ENCODE data around the gene GTF2H4. TPM values are rescaled to one million over a fixed set of nuclear protein-coding genes. Genes with fewer than 3 reads are reported as not detected.
"Not testable (repeated sequence)": the region's sequence is repeated elsewhere in the genome, so short reads cannot be mapped to it uniquely, and the experiment has no call there.

GTF2H4 gene
- total and polyA plus RNA-seq, 2 donors (not counting 1 experiment from before 2014, with no cell fraction given): 12.2 to 15.3 TPM

GRCh38 chr6:30862156-30862875 lies 45.7 kb upstream of the GTF2H4 start:
- Histone ChIP-seq H4K20me1 (ENCODE audit: control insufficient read depth, extremely low read depth, insufficient read depth, low read length) (no peaks in the 10 kb centered on the region), H3K4me2 (ENCODE audit: extremely low read depth, insufficient read depth, low read length) (no peak overlapping the region), H3K4me3 (replicated peaks in 1 of 4; ENCODE audit: control extremely low read depth in 1 of 4, insufficient read depth in 1 of 4, low read depth in 3 of 4, low read length in 4 of 4) (no peak overlapping the region), H3K4me1 (ENCODE audit: control insufficient read depth, extremely low read depth, insufficient read depth, low read length) (no peaks in the 10 kb centered on the region), H3K79me2 (ENCODE audit: control insufficient read depth, insufficient read depth, low read length) (no peaks in the 10 kb centered on the region), H3K36me3 (ENCODE audit: control insufficient read depth, insufficient read depth, low read length) (no peaks in the 10 kb centered on the region), H3K27me3 (ENCODE audit: control insufficient read depth, insufficient read depth, low read length) (peaks cover 7% of the 10 kb centered on the region), H2AFZ (ENCODE audit: low read length) (no peak overlapping the region), H3K27ac (ENCODE audit: insufficient read depth, low read length) (no peak overlapping the region), H3K9ac (ENCODE audit: insufficient read depth, low read length) (no peak overlapping the region), H3K9me3 (ENCODE audit: control insufficient read depth, insufficient read depth, low read depth, low read length) (no peaks in the 10 kb centered on the region)
- peak in 1 of 2 donors; percentile 42 for DNase-seq (ENCODE audit: low read depth in 2 of 2)
- TF ChIP-seq EZH2 (IDR thresholded peaks at IDR 0.05; ENCODE audit: low read length, missing control alignments): no peak
- TF ChIP-seq, protein P1, sequence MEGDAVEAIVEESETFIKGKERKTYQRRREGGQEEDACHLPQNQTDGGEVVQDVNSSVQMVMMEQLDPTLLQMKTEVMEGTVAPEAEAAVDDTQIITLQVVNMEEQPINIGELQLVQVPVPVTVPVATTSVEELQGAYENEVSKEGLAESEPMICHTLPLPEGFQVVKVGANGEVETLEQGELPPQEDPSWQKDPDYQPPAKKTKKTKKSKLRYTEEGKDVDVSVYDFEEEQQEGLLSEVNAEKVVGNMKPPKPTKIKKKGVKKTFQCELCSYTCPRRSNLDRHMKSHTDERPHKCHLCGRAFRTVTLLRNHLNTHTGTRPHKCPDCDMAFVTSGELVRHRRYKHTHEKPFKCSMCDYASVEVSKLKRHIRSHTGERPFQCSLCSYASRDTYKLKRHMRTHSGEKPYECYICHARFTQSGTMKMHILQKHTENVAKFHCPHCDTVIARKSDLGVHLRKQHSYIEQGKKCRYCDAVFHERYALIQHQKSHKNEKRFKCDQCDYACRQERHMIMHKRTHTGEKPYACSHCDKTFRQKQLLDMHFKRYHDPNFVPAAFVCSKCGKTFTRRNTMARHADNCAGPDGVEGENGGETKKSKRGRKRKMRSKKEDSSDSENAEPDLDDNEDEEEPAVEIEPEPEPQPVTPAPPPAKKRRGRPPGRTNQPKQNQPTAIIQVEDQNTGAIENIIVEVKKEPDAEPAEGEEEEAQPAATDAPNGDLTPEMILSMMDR (conservative IDR thresholded peaks at IDR 0.05 in 1 of 2, IDR thresholded peaks at IDR 0.05 in 1 of 2; ENCODE audit: low read depth in 1 of 2, low read length in 2 of 2): no peak

DNA sequence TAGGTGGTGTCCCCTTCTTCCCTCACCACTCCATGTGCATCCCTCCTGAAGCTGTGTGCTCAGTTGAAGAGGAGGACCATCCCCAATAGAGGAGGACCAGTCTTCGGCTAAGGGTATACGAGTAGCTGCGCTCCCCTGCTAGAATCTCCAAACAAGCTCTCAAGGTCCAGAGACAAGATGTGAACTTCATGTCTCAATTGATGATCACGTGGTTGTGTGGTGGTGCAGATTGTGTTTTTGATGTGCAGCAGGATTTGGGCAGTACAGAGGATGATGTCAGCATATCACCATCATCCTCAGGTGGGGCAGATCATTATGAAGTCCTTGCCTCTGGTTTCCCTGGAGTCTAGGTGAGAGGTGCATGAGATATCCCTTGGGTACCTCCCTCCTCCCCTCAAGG lies 43.7 kb upstream of the GTF2H4 start:
- H3K4me1 ChIP-seq (ENCODE audit: control insufficient read depth, extremely low read depth, insufficient read depth, low read length): no peaks in the 10 kb centered on the region
- no peak overlapping the region for H3K27ac ChIP-seq (ENCODE audit: insufficient read depth, low read length)
- no peak overlapping the region for H3K4me2 ChIP-seq (ENCODE audit: extremely low read depth, insufficient read depth, low read length)
- TF ChIP-seq, protein P1 (conservative IDR thresholded peaks at IDR 0.05 in 1 of 2, IDR thresholded peaks at IDR 0.05 in 1 of 2; ENCODE audit: low read depth in 1 of 2, low read length in 2 of 2): no peak
- no peak for TF ChIP-seq EZH2 (IDR thresholded peaks at IDR 0.05; ENCODE audit: low read length, missing control alignments)
- no peak overlapping the region for H2AFZ ChIP-seq (ENCODE audit: low read length)
- no peaks in the 10 kb centered on the region for H3K9me3 ChIP-seq (ENCODE audit: control insufficient read depth, insufficient read depth, low read depth, low read length)
- H3K9ac ChIP-seq (ENCODE audit: insufficient read depth, low read length): no peak overlapping the region
- no peaks in the 10 kb centered on the region for H3K79me2 ChIP-seq (ENCODE audit: control insufficient read depth, insufficient read depth, low read length)
- no peak overlapping the region for H3K4me3 ChIP-seq (replicated peaks in 1 of 4; ENCODE audit: control extremely low read depth in 1 of 4, insufficient read depth in 1 of 4, low read depth in 3 of 4, low read length in 4 of 4)
- no peaks in the 10 kb centered on the region for H3K36me3 ChIP-seq (ENCODE audit: control insufficient read depth, insufficient read depth, low read length)
- no peaks in the 10 kb centered on the region for H4K20me1 ChIP-seq (ENCODE audit: control insufficient read depth, extremely low read depth, insufficient read depth, low read length)
- DNase-seq (ENCODE audit: low read depth in 2 of 2): no peak
- H3K27me3 ChIP-seq (ENCODE audit: control insufficient read depth, insufficient read depth, low read length): peaks cover 7% of the 10 kb centered on the region

DNA sequence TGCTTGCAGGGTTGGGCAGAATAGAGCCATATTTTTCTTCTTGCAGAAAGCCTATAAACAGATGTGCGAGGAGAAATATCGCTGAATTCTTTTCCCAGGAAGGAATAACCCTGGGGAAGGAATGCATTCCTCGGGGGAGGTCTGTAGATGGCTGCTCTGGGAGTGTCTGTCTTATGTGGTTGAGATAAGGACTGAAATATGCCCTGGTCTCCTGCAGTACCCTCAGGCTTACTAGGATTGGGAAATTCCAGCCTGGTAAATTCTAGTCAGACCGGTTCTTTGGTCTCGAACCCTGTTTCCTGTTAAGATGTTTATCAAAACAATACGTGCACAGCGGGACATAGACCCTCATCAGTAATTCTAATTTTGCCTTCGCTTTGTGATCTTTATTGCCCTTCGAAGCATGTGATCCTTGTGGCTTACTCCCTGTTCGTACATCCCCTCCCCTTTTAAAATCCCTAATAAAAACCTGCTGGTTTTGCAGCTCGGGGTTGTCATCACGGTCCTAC lies 38.7 kb upstream of the GTF2H4 start:
- H3K4me3 ChIP-seq (replicated peaks in 1 of 4; ENCODE audit: control extremely low read depth in 1 of 4, insufficient read depth in 1 of 4, low read depth in 3 of 4, low read length in 4 of 4); H3K4me1 ChIP-seq (ENCODE audit: control insufficient read depth, extremely low read depth, insufficient read depth, low read length): not testable (repeated sequence)

More for the DNA sequence above, 38.7 kb upstream of the GTF2H4 start:
- not testable (repeated sequence) for H3K36me3 ChIP-seq (ENCODE audit: control insufficient read depth, insufficient read depth, low read length); H3K9ac ChIP-seq (ENCODE audit: insufficient read depth, low read length); H3K4me2 ChIP-seq (ENCODE audit: extremely low read depth, insufficient read depth, low read length); H3K27ac ChIP-seq (ENCODE audit: insufficient read depth, low read length); H2AFZ ChIP-seq (ENCODE audit: low read length); H4K20me1 ChIP-seq (ENCODE audit: control insufficient read depth, extremely low read depth, insufficient read depth, low read length); H3K9me3 ChIP-seq (ENCODE audit: control insufficient read depth, insufficient read depth, low read depth, low read length); DNase-seq (ENCODE audit: low read depth in 2 of 2); H3K79me2 ChIP-seq (ENCODE audit: control insufficient read depth, insufficient read depth, low read length); H3K27me3 ChIP-seq (ENCODE audit: control insufficient read depth, insufficient read depth, low read length)

Data from fibroblast of lung (primary cell).